Astrocyte (in vitro differentiated cells and primary cell): ENCODE data around the gene NTRK3.

Experiments
- CTCF ChIP-seq: IDR thresholded peaks from 2 replicates; pipeline ENCODE4 v1.5.1; 2011; ENCODE audit warnings: low read depth, mild to moderate bottlenecking, inconsistent platforms, low read length, moderate library complexity; ENCODE audit not compliant: insufficient read depth
- EZH2 ChIP-seq: IDR thresholded peaks from 2 replicates; pipeline ENCODE4 v1.6.1; 2012; ENCODE audit warnings: mild to moderate bottlenecking, low read length, inconsistent platforms; ENCODE audit not compliant: insufficient read depth

DNA sequence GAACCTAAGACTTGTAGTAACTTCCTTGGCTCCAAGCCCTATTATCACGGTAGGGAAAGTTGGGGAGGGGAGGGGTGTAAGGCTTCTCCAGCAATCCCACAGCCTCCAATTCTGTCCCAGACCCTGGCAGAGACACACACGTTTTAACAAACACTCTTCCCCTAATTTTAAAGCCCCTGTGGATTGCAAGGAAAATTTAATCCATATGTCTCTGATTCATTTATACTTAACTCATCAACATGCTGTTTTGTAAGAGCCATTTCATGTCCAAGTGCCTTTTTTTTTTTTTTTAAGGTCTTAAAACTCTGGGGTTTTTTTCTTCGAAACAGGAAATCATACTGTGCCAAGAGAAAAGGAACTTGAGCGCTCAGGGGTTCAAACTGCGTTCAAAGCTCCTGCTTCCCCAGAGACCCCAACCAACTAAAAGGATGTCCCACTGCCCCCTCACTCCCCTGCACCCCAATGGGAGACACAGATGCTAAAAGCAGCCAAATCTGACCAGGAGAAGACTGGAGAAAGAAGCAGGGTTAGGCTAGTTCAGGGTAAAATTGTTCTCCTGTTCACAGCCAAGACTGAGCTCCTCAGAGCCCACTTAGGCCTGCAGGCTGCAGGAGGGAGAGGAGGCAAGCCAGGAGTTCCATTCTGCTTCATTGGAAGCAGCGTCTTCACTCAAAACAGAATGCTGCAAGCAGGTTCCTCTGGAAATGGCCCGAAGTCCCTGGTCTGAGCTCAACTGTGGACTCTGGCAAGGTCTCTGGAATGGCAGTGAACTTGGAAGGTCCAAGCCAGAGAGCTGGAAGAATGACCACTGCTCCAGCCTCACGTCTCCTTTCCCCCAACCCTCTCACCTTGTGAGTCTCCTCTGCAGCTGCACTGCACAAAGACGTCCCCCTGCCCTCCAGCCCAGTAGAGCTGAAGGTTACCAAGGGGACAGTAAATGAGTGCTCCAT lies 172.5 kb downstream of the NTRK3 start:
- TF ChIP-seq CTCF (no peak), EZH2 (no peak)
